PC-9 (cell line): Measurements from ENCODE around the gene SOX5.

Experiments used
- EZH2 ChIP-seq: fragments of 200-600 bp; sonication (generic); IDR thresholded peaks from 2 replicates; pipeline ENCODE4 v1.8.0; 2017; ENCODE audit warnings: antibody characterized with exemption, low read depth
- TF ChIP-seq, protein P1 (sequence below): fragments of 200-600 bp; sonication (generic); conservative IDR thresholded peaks from 2 replicates; pipeline ENCODE4 v1.6.1; 2017; ENCODE audit warnings: mixed run types, antibody characterized with exemption, mild to moderate bottlenecking, moderate library complexity

DNA sequence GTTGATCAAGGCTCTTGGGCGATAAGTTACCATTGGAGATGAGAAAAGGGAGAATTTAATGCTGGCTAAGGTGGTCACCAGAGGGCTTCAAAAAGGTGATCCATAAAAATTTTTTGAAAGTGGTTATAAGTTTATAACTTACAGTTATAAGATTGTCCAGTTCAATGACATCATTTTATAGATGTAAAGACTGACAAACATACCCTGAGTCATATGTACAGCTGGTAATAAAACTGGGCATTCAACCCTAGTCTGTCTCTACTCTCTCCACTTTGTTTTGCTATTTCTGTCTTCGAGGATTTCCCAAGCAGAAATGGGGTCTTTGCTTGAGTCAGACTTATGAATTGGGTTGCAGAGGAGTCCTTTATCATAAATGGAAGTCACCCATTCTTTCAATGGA, 454.0 kb downstream of the SOX5 start:
- TF ChIP-seq, protein P1, sequence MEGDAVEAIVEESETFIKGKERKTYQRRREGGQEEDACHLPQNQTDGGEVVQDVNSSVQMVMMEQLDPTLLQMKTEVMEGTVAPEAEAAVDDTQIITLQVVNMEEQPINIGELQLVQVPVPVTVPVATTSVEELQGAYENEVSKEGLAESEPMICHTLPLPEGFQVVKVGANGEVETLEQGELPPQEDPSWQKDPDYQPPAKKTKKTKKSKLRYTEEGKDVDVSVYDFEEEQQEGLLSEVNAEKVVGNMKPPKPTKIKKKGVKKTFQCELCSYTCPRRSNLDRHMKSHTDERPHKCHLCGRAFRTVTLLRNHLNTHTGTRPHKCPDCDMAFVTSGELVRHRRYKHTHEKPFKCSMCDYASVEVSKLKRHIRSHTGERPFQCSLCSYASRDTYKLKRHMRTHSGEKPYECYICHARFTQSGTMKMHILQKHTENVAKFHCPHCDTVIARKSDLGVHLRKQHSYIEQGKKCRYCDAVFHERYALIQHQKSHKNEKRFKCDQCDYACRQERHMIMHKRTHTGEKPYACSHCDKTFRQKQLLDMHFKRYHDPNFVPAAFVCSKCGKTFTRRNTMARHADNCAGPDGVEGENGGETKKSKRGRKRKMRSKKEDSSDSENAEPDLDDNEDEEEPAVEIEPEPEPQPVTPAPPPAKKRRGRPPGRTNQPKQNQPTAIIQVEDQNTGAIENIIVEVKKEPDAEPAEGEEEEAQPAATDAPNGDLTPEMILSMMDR: no peak
- TF ChIP-seq EZH2: no peak
